ENCODE data around the gene GXYLT2. TPM values are rescaled to one million over a fixed set of nuclear protein-coding genes. Genes with fewer than 3 reads are reported as not detected.

Gene GXYLT2
- total and polyA plus RNA-seq, 2 of the 13 experiments (the other 11 are each of a cell fraction or from before 2014, with no cell fraction given), result 4.3 to 6.9 TPM

- TF ChIP-seq TERF1 (CRISPR knock-in tag; IDR thresholded peaks at IDR 0.05) (peak; percentile 75; the same call in 1 of the 2 replicates), TSC22D2 (CRISPR knock-in tag; IDR thresholded peaks at IDR 0.05; ENCODE audit: borderline replicate concordance) (no peak), ZNF598 (CRISPR knock-in tag; IDR thresholded peaks at IDR 0.05; ENCODE audit: borderline replicate concordance) (peak; percentile 88; the same call in 1 of the 2 replicates), ZBTB3 (CRISPR knock-in tag; IDR thresholded peaks at IDR 0.05; ENCODE audit: borderline replicate concordance, low read depth) (no peak), MXD4 (CRISPR knock-in tag; IDR thresholded peaks at IDR 0.05) (peak; percentile 59; the same call in 1 of the 2 replicates), HMGA1 (CRISPR knock-in tag; conservative IDR thresholded peaks at IDR 0.05) (no peak), ZNF619 (CRISPR knock-in tag; IDR thresholded peaks at IDR 0.05) (peak; percentile 33; the same call in 1 of the 2 replicates), ATF5 (CRISPR knock-in tag; IDR thresholded peaks at IDR 0.05; ENCODE audit: low read depth) (no peak), YEATS4 (CRISPR knock-in tag; IDR thresholded peaks at IDR 0.05; ENCODE audit: borderline replicate concordance) (peak; percentile 81; the same call in 1 of the 2 replicates), TBX3 (IDR thresholded peaks at IDR 0.05; ENCODE audit: borderline replicate concordance) (peak; percentile 18; the same call in 1 of the 2 replicates), ZNF597 (CRISPR knock-in tag; IDR thresholded peaks at IDR 0.05) (no peak), HOXA9 (CRISPR knock-in tag; IDR thresholded peaks at IDR 0.05; ENCODE audit: borderline replicate concordance) (no peak), ZNF563 (CRISPR knock-in tag; IDR thresholded peaks at IDR 0.05) (peak; percentile 34; the same call in 1 of the 2 replicates), ARID5B (CRISPR knock-in tag; IDR thresholded peaks at IDR 0.05) (peak; percentile 29; the same call in 1 of the 2 replicates), CC2D1A (CRISPR knock-in tag; IDR thresholded peaks at IDR 0.05) (no peak), TAF15 (IDR thresholded peaks at IDR 0.05; ENCODE audit: low read depth, low read length, poor library complexity, severe bottlenecking) (no peak), STAT6 (CRISPR knock-in tag; IDR thresholded peaks at IDR 0.05; ENCODE audit: borderline replicate concordance) (no peak), AKAP8 (CRISPR knock-in tag; IDR thresholded peaks at IDR 0.05) (0 out of 2 replicates have a peak, but pooled peaks have one; percentile 30)
Measured at GRCh38 chr3:72996473-72997333, 108.9 kb downstream of the GXYLT2 start, which contains the start of gene PPP4R2 (continued).

Measured in HepG2 (cell line).